CD4-positive, alpha-beta T cell treated with Interleukin-6 for 4 hours (primary cell): ENCODE measurements around the gene MSH5.
"Not testable (repeated sequence)": the region's sequence is repeated elsewhere in the genome, so short reads cannot be mapped to it uniquely, and the experiment has no call there.

Experiments
- DNase-seq: peaks from one replicate; pipeline ENCODE4 v3.0.0-alpha.2; 2020; ENCODE audit warnings: mixed read lengths

The MSH5 gene

DNA sequence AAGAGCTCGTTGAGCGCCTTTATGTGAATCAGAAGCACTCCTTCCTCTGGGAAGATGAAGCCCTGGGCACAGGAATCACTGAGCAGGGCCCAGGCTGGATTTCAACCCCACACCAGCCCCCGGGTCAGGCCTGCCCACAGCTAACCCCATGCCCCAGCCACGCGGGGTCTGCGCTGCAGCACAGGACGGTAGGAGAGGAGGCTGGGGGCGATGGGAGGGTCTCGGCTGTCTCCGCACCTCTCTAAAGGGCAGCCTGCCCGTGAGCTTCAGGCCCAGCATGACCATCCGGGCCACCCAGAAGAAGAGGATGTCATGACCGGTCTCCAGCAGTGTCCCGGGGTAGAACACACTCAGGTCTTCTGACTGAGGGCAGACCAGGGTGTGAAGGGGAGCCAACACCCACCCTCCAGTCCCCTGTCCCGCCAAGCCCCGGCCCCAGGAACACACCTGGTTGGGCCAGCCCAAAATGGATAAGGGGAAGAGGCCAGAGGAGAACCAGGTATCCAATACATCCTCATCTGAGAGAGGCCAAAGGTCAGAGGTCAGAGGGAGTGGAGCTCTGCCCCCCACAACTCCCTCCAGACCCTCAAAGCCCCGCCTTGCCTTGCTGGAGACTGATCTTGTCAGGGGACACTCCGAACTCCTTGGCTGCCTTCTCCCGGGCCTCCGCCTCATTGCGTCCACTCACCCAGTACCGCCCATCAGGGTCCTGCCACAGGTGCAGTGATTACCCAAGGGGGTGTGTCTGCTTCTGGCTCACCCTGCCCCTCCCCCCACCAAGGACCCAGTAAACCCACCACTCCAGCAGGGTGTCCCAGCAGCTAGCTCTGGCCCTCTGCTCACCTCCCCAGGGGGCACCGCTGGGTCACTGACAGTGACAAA, 41.7 kb downstream of the MSH5 start:
- DNase-seq, result no peak

DNA sequence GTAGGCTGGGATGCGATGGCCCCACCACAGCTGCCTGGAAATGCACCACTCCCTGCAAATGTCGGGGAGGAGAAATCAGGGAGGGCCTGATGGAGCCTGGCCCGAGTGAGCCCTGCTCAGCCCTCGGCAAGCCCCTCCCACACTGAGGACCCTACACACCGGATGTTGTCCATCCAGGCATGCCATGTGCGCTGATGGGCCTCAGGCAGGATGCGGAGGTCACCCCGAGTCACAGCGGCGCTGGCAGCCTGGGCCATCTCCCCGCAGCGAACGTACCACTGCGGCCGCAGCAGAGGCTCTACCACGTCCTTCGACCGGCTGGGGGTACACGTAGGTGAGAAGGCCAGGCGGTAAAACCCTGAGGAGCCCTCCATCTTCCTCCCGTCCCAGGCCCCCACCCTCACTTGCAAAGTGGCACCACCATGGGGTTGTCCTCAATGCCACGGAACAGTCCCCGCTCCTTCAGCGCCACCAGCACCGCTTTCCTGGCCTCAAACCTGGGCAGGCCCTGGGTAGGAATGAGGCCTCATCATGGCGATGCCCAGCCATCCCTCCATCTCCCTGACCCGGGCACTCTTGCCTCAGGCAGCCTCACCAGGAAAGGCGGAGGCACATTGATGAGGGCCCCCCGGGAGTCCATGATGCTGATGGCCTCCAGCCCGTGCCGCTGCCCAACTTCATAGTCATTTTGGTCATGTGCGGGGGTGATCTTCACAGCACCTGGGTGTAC, 42.5 kb downstream of the MSH5 start:
- DNase-seq, result no peak

DNA sequence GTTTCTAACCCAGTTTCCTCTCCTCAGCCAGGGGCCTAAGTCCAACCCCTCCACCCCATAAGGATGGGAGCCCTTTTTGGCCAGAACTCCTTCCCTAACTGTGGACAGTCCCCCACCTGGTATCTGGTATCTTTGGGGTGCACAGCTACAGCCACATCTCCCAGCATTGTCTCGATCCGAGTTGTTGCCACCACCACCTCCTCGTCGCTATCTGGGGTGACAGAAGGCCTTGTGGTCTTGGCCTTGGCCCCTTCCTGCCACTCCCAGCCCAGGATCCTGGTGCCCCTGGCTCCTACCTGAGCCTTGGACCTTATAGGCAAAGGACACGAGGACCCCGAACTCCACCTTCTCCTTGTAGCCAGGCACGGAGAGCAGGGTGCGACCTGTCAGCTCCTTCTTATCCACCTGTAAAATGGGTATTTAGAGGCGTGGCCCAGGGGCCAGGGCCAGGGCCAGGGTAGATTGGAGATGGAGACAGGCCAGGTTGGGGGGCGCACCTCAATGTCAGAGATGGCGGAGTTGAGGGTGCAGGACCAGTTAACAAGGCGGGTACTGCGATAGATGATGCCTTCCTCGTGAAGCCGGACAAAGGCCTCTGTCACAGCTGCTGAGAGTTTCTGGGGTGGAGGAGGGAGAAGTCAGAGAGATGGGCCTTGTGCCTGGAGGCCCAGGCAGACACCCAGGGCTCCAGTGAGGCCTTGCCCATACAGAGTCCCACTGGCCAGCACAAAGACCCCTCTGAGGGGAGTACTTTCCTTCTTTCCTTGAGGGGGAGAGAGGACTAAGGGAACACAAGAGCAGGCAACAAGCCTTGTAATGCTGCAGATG, 44.5 kb downstream of the MSH5 start:
- no peak for DNase-seq

DNA sequence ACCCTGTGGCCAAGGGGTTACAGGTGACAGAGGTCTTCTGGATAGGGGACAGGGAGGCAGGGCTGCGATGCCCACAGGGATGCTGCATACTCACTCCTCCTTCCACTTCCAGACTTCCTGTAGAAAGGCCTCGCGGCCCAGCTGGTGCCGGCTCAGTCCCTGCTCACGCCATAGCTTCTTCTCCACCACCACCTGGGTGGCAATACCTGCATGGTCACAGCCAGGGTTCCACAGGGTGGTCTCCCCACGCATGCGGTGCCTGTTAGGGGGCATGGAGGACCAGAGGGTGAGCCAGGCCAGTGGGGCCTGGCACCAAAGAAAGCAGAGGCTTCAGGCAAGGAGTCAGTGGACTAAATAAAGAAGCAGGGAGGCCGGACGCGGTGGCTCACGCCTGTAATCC, 45.7 kb downstream of the MSH5 start:
- DNase-seq, result no peak

DNA sequence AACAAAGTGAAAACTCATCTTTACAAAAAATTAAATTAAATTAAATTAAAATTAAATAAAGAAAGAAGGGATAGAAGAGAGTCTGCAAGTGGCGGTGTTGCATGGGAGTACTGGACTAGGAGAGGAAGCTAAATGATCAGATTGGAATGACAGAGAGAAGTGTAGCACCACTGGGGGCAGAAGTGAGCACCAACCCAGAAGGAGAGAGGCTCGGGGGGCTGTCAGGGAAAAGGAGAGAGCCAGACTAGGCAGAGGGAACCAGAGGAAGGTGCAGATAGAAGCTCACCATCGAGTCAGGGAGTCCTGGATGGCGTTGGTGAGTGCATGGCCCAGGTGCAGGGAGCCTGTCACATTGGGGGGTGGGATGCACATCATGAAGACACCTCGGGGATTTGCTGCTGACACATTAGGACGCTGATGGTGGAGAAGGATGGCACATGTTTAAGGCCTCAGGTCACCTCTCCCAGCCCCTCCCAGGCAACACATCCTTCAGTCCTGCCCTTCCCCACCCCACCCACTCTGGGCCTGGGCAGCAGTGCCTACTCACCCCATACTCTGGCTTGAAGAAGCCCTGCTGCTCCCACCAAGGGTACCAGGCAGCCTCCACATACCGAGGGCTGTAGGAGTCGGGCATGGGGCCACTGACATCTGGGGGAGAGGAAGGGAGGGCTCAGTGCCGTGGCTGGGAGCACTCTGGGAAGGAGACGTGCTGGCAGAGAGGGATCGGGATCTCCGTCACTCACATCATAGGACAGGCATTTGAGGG, 51.7 kb downstream of the MSH5 start:
- DNase-seq, result peak; percentile 39

DNA sequence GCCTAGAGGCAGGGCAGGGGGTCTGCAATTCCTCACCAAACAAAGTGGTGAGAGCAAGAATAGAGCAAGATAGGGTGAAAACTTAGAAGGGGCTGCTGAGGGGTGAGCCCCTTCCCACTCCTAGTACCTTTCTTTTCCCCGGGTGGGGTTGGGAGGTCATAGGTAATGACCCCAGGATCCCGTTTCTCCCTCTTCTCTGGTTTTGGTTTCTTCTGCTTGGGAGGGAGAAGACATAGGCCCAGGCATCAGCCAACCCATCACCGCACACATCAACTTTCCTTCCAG, 52.2 kb downstream of the MSH5 start:
- no peak for DNase-seq

DNA sequence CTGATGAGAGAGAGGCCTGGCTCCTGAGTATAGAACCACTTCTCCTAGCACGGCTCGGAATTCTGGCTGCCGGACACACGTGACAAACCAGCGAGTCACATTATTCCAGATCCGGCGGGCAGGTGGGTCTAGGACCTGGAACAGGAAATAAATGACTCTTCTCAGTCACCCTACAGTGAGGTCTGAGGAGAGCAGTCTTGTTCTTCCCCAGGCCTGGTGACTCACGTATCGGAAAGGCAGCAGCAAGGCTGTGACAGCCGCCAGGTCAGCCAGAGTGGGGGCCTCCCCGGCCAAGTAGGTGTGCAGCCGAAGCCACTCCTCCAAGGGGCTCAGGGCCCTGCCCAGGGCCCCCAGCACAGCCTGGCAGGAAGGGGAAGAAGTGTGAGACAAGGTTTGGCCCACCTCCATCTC, 53.0 kb downstream of the MSH5 start:
- no peak for DNase-seq

DNA sequence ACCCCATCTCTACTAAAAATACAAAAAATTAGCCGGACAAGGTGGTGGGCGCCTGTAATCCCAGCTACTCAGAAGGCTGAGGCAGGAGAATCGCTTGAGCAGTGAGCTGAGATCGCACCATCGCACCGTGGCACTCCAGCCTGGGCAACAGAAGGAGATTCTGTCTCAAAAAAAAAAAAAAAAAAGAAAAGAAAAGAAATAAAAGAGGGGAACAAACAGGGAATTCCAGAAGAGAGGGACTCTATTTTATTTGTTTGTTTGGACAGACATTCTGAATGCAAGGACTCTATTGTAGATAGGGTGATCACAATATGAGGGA, 54.1 kb downstream of the MSH5 start:
- not testable (repeated sequence) for DNase-seq

DNA sequence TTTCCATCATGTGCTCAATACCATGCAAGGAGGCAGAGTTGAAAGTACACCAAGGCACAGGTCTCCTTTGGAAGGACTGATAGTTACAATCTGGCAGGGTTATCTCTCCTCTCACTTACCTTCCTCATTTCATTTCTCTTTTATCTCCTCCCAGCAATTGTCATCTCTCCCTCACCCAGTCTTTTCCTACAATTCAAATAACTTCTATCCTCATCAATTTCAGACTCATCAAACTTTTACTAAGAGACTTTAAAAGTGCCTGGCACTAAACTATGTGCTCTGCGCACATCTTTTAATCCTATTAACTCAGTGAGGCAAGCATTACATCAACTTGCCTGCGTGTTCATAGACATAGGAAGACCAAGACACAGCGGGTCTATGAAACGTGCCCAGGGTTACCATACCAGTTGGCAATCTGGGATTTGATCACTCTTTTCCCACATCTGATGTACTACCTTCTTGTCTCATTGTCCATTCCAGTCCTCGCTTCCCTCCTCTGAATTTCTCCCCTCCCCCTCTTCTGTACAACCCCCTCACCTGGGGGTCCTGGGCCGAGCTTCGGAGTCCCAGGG, 54.6 kb downstream of the MSH5 start:
- peak; percentile 23 for DNase-seq

DNA sequence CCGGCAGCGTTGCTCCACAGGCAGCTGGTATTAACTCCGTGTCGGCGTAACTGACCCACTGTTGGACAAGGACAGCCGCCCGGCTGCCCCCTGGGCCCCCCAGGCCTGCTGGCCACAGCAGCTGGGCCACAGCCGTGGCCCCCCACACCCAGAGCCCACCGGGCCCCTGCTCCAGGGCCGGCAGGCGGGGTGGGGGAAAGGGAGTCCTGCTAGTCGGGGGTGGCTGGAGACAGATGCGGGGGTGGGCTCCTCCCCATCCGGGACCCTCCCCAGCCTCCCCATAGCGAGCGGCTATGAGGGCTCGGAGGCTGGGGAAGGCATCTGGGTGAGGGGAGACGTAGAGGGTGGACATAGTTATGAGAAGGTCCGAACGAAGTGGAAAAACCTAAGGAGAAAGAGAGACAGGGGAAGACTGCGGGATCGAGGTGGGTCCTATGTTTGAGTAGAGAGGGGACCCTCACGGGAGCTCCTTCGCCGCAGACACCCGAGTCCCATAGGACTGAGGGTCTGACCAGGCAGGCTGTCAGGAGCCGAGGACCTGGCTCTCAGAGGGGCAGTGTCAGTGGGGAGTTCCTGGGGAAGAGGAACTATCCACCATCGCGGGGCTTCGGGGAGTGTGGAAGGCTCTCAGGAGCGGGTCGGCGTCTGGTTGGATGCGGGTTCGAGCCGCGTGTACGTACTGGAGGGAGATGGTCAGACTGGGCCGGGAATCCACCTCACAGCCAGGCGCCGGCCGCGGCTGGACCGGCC, 55.2 kb downstream of the MSH5 start:
- DNase-seq, result no peak

DNA sequence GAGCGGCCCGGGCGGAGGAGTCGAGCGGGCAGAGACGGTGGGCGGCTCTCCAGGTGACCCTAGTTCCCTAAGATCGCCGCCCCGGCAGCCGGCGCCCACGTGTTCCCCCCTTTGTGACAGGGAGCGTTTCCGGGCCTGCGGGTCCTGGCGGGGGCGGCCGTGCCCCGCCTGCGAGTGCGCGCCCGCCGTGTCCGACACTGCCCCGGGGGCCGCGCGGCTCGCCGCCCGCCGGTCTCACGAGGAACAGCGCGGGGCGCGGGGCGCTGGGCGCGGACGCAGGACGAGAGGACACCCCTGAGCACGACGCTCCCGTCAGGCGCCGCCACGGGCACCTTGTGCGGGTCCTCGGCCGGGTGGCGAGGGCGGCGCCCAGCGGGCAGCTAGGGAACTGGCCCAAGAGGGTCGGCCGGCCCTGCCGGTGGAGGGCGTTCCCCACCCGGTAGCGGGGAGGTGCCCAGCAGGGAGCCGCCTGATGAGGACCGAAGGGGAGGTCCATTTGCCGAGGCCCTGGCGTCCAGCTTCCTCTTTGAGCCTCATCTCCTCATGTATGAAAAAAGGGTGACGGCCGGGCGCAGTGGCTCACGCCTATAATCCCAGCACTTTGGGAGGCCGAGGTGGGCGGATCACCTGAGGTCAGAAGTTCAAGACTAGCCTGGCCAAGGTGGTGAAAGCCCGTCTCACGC, 56.0 kb downstream of the MSH5 start, which contains the start of gene VARS1:
VARS1 (minus strand) TSS at position 137 of the 683 bp plus-strand sequence. CDS start 535 bp downstream, outside the sequence.
- DNase-seq, result peak; percentile 87

DNA sequence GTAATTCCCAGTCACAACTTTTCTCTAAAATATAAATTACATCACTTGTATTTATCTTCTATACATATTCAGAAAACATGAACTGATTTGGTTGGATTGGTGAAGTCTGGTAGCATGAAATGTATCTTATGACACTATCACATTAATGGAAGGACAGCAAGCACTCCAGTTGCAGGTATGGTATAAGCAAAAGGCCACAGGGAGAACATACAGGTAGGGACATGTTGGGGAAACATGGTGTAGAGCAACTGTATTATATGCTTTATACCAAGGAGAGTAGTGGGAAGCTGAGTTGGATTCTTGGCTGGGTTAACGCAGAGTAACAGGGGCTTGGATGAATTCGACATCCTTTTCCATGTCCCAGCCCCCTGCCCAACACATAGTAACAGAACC, 57.2 kb downstream of the MSH5 start:
- DNase-seq, result no peak

DNA sequence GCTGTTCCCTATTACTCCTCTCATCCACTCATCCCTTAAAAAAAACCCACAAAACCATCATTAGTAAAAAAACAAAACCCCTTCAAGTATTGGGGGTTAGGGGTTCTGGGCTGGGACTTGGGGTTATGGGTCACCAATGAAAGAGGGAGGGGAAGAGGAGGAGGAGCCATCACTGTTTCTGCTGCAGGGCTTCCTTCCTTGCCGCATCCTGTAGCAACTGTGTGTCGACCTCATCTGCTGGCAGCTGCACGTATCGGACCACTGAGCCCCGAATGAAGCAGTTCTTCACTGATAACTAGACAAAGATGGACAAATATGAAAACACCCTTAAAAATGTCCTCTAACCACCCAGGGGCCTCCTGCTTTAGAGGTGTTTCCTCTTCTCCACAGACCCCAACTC, 57.8 kb downstream of the MSH5 start:
- peak; percentile 72 for DNase-seq

DNA sequence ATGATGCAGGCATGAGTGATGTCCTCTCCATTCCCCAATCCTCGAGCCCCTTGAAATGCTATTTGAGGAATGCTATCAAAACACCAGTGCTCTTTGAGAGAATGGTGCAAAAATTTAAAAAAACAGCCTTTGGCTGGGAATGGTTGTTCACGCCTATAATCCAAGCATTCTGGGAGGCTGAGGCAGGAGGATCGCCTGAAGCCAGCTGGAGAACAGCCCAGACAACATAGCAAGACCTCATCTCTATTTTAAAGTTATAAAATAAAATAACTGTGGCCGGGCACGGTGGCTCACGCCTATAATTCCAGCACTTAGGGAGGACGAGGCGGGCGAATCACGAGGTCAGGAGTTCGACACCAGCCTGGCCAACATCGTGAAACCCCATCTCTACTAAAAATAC, 60.0 kb downstream of the MSH5 start:
- no peak for DNase-seq

DNA sequence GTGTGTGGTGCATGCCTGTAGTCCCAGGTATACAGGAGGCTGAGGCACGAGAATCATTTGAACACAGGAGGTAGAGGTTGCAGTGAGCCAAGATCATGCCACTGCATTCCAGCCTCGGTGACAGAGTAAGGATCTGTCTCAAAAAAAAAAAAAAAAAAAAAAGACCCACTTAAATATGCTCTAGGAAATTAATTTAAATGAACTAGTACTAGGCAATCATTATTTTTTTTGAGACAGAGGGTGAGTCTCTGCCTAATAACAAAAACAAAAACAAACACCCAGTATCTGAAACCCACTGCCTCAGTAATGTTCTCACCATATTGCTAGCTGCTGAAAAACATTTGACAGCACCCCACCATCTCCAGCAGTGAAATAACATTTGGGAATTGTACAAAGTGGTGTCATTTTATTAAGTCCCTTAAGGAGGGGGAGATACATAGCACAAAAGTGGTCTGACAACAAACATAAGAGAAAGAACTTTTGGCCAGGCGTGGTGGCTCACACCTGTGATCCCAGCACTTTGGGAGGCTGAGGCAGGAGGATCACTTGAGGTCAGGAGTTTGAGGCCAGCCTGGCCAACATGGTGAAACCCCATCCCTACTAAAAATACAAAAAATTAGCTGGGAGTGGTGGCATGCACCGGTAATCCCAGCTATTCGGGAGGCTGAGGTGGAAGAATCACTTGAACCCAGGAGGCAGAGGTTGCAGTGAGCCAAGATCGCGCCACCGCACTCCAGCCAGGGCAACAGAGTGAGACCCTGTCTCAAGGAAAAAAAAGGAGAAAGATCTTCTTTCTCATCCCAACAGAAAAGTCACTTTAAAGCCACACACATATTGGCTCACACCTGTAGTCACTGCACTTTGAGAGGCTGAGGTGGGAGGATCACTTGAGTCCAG, 61.5 kb downstream of the MSH5 start:
- DNase-seq, result not testable (repeated sequence)

DNA sequence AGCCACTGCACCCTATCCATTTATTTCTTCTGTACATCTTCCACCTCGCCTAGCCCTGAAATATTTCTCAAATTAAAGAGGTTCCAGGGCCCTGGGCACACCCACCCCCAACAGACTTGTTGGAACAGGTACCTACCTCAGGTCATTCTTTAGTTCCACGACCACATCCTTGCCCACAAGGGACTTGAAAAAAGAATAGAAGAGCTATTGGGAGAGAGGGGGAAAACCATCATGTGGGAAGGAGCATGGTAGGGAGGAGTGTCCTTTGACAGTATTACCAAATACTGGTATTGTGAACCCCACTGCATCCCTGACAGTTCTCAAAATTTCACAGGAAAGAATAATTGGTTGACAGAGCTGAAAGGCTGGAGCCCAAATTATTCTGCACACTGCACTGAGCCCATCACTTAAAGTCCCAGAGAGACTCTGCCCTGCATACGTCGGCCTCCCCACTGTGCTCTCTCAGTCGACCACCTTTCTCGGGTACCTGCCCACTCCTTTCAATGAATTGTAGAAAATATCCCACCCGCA, 66.2 kb downstream of the MSH5 start:
- DNase-seq, result no peak

DNA sequence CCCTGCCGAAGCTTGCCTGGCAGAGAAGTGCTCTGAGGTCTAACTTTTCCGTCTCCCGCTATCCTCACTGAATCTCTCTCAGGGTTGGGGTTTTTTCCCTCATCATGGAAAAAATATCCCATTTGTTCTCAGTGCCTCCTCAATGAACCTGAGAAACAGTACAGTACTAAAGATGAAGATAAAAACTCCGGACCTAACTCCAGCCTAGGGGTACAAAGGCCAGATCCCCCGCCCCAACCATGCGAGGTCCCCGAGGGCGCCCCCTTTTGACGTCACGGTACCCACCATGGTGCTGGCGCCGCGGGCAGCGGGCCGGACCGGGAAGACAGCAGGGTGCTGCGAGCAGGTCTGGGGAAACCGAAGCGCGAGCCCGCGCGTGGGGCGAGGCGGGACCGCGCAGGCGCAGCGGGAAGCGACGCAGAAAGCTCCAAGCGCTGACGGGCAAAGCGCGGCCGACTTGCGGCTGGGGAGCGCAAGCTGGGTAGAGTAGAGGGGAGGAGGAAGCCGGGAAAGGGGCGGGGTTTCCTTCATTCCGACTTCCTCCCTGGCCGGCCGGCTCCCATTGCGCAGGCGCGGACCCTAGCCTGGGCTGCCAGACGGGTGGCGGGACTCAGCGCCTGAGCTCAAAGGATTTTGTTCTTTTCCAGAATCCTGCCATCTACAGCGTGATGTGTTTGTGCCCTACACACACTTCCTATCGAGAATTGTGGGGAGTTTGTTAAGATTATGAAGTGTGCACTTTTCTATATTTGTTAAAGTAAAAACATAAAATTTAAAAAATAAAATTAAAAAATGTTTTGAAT, 66.9 kb downstream of the MSH5 start, which contains the start of gene LSM2:
LSM2 (minus strand) TSS at position 497 of the 803 bp plus-strand sequence; CDS start at position 288, 209 bp downstream.
- DNase-seq, result peak; percentile 99

DNA sequence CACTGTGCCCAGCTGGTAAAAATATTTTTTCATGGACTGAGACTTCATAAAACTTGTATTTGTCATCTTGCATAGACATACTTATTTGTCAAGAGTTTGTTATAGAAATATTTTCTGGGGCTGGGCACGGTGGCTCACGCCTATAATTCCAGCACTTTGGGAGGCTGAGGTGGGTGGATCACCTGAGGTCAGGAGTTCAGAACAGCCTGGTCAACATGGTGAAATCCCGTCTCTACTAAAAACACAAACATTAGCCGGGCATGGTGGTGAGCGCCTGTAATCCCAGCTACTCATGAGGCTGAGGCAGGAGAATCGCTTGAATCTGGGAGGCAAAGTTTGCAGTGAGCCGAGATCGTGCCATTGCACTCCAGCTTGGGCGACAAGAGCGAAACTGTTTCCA, 68.8 kb downstream of the MSH5 start:
- DNase-seq, result not testable (repeated sequence)

DNA sequence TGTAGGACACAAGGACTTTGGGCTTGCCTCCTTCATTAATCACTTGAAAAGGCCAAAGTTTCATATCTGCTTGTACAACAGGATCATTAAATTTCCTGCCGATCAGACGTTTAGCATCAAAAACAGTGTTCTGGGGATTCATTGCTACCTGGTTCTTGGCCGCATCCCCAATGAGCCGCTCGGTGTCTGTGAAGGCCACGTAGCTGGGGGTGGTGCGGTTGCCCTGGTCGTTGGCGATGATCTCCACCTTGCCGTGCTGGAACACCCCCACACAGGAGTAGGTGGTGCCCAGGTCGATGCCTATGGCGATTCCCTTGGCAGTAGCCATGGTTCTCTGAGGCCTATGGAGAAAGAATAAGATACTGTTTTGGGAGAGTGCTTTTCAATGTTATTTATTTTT, 71.8 kb downstream of the MSH5 start:
- DNase-seq, result no peak
